Measurements from ENCODE around the gene BACH2. TPM values are rescaled to one million over a fixed set of nuclear protein-coding genes. Genes with fewer than 3 reads are reported as not detected.

BACH2 gene
- total RNA-seq, 1 donor from 2014 or later, result 4.3 TPM

- no peak for DNase-seq (ENCODE audit: low spot score)
Measured at GRCh38 chr6:89942601-89943000, 354.0 kb downstream of the BACH2 start.

GRCh38 chr6:89941763-89942497 lies 354.7 kb downstream of the BACH2 start:
- no peak for DNase-seq (ENCODE audit: low spot score)

GRCh38 chr6:89941031-89941762 lies 355.4 kb downstream of the BACH2 start:
- no peak for DNase-seq (ENCODE audit: low spot score)

- peak; percentile 78 for DNase-seq (ENCODE audit: low spot score)
Measured at GRCh38 chr6:89940225-89941027, 356.2 kb downstream of the BACH2 start.

GRCh38 chr6:89939144-89939543 lies 357.5 kb downstream of the BACH2 start:
- no peak for DNase-seq (ENCODE audit: low spot score)

GRCh38 chr6:89938014-89938413 lies 358.6 kb downstream of the BACH2 start:
- no peak for DNase-seq (ENCODE audit: low spot score)

- no peak for DNase-seq (ENCODE audit: low spot score)
Measured at GRCh38 chr6:89936177-89936576, 360.5 kb downstream of the BACH2 start.

GRCh38 chr6:89934685-89935366 lies 361.8 kb downstream of the BACH2 start:
- DNase-seq (ENCODE audit: low spot score), result no peak

GRCh38 chr6:89932245-89932802 lies 364.3 kb downstream of the BACH2 start:
- no peak for DNase-seq (ENCODE audit: low spot score)

GRCh38 chr6:89930789-89931188 lies 365.9 kb downstream of the BACH2 start:
- no peak for DNase-seq (ENCODE audit: low spot score)

GRCh38 chr6:89928604-89929003 lies 368.0 kb downstream of the BACH2 start:
- DNase-seq (ENCODE audit: low spot score), result no peak

- no peak for DNase-seq (ENCODE audit: low spot score)
Measured at GRCh38 chr6:89927791-89928550, 368.7 kb downstream of the BACH2 start.

GRCh38 chr6:89927264-89927663 lies 369.4 kb downstream of the BACH2 start:
- no peak for DNase-seq (ENCODE audit: low spot score)

GRCh38 chr6:89925826-89926225 lies 370.8 kb downstream of the BACH2 start:
- no peak for DNase-seq (ENCODE audit: low spot score)

GRCh38 chr6:89924231-89924630 lies 372.4 kb downstream of the BACH2 start:
- no peak for DNase-seq (ENCODE audit: low spot score)

- DNase-seq (ENCODE audit: low spot score), result no peak
Measured at GRCh38 chr6:89921691-89922090, 375.0 kb downstream of the BACH2 start.

- DNase-seq (ENCODE audit: low spot score), result no peak
Measured at GRCh38 chr6:89921197-89921596, 375.4 kb downstream of the BACH2 start.

- DNase-seq (ENCODE audit: low spot score), result no peak
Measured at GRCh38 chr6:89917801-89918366, 378.8 kb downstream of the BACH2 start.

- DNase-seq (ENCODE audit: low spot score), result no peak
Measured at GRCh38 chr6:89917216-89917615, 379.4 kb downstream of the BACH2 start.

- no peak for DNase-seq (ENCODE audit: low spot score)
Measured at GRCh38 chr6:89916136-89916920, 380.3 kb downstream of the BACH2 start.

Data from ureter (tissue), 1 donor.